Activated gamma-delta T cell treated with anti-CD3 and anti-CD28 coated beads, Interleukin-2, amount 50 U/mL, for 16 hours (primary cell): ENCODE data around the gene NES.

Experiments
- DNase-seq: peaks from one replicate; pipeline ENCODE4 v3.0.0-alpha.2; 2020; ENCODE audit warnings: low read depth

The NES gene, protein sequence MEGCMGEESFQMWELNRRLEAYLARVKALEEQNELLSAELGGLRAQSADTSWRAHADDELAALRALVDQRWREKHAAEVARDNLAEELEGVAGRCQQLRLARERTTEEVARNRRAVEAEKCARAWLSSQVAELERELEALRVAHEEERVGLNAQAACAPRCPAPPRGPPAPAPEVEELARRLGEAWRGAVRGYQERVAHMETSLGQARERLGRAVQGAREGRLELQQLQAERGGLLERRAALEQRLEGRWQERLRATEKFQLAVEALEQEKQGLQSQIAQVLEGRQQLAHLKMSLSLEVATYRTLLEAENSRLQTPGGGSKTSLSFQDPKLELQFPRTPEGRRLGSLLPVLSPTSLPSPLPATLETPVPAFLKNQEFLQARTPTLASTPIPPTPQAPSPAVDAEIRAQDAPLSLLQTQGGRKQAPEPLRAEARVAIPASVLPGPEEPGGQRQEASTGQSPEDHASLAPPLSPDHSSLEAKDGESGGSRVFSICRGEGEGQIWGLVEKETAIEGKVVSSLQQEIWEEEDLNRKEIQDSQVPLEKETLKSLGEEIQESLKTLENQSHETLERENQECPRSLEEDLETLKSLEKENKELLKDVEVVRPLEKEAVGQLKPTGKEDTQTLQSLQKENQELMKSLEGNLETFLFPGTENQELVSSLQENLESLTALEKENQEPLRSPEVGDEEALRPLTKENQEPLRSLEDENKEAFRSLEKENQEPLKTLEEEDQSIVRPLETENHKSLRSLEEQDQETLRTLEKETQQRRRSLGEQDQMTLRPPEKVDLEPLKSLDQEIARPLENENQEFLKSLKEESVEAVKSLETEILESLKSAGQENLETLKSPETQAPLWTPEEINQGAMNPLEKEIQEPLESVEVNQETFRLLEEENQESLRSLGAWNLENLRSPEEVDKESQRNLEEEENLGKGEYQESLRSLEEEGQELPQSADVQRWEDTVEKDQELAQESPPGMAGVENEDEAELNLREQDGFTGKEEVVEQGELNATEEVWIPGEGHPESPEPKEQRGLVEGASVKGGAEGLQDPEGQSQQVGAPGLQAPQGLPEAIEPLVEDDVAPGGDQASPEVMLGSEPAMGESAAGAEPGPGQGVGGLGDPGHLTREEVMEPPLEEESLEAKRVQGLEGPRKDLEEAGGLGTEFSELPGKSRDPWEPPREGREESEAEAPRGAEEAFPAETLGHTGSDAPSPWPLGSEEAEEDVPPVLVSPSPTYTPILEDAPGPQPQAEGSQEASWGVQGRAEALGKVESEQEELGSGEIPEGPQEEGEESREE (N-terminal part only)

DNA sequence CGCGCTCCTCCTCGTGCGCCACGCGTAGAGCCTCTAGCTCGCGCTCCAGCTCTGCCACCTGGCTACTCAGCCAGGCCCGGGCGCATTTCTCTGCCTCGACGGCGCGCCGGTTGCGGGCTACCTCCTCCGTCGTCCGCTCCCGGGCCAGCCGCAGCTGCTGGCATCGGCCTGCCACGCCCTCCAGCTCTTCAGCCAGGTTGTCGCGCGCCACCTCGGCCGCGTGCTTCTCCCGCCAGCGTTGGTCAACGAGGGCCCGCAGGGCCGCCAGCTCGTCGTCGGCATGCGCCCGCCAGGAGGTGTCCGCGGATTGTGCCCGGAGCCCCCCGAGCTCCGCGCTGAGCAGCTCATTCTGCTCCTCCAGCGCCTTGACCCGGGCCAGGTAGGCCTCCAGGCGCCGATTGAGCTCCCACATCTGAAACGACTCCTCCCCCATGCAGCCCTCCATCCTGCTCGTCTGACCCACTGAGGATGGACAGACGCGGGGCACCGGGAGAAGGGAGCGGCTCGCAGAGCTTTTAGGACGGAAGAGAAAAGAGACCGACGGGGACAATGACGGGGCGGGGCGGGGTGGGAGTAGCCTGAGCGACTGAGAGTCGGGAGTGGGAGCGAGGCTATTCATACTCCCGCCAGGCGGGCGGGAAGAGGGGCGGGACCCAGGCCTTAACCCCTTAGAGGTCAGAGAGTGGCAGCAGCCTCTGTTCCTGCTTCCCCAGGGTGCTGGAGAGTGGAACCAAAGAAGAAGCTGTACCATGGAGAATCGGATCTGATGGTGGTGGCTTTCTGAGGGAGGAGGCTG lies at the start of gene NES:
Gene NES, minus strand, starts transcription at position 588 of the 796 bp plus-strand sequence. Its CDS starts 143 bp downstream, at position 445.
- DNase-seq, result no peak

DNA sequence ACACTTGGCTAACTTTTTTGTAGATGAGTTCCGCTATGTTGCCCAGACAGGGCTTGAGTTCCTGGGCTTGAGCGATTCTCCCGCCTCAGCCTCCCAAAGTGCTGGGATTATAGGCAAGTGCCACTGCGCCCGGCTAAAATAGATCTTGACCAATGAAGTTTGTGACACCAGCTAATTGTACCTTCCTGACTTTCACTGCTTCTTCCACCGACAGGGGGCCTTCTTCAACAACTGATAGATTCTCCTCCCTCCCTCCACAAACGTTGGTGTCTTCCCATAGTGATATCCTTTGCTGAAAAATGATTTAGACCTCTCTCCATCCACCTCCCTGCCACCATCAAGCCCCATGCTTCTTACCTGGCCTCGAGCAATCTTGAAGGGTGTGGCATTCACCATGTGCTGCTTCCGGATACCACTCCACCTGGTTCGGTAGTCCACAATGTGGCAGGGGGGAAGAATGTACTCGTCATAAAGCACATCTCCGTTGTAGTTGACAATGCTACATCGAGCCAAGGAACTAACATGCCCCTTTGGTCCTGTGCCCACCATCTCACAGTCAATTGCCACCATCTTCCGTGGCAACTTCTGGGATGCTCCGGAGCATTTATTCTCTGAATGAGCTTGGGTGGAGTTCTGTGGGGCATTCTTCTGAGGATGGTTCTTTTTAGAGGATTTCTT lies 49.5 kb upstream of the NES start:
- DNase-seq, result no peak

DNA sequence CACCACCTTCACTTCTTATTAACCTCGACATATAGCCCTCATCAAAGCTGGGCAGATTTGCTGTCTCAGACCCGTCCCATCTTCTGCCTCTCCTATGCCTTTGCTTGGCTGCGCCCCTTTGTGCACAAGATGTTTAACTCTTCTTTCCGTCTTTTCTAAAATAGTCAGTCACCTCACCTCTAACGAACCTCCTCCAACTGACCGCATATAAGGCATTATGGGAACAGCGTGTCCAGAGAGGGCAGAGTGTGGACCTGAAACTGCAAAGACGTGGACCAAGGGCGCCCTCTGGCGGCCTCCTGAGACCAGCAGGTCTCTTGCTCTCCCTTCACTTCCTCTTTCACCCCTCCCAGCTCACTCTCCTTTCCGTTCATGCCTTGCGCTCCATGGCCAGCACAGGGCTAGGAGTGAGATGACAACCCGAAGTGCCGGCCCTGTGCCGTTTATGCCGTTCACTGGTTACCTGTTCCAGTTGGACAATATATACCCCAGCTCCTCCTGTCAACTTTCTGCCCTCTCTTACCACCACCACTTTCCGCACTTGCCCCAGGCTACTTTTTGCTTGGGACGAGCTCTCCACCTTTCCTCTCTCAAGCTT lies 48.6 kb upstream of the NES start:
- peak; percentile 73 for DNase-seq

DNA sequence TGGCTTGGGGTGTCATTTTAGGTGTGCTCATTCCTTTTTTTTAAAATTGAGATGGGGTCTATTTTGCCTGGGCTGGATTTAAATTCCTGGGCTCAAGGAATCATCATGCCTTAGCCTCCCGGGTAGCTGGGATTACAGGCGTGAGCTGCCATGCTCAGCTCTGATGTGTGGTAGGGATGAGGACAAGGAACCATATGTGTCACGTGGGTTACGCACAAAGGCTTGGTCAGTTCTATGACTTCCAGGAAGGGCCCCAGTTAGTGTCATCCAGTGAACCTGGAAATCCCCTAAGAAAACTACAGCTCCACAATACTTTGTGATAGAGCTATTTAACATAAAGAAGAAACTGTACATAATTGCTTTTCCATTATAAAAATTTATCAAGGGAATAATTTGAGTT lies 44.3 kb upstream of the NES start:
- DNase-seq, result no peak

DNA sequence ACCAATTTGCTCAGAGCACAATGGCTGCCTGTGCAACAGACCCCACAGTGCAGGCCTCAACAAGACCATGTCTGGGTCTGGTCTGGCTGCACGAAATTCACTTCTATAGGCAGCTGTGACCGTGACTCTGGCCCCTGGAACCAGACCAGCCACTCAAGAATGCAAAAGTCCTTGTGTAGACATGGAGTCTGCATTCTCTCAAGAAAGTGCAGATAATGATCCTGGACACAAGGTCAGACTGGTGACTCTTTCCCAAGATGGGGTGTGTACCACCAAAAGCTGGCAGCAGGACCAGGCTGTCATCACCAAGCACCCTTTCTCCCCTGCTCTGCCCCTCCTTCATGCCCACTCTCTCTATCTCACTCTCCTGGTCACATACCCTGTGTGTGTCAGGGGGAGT lies 43.9 kb upstream of the NES start:
- no peak for DNase-seq

DNA sequence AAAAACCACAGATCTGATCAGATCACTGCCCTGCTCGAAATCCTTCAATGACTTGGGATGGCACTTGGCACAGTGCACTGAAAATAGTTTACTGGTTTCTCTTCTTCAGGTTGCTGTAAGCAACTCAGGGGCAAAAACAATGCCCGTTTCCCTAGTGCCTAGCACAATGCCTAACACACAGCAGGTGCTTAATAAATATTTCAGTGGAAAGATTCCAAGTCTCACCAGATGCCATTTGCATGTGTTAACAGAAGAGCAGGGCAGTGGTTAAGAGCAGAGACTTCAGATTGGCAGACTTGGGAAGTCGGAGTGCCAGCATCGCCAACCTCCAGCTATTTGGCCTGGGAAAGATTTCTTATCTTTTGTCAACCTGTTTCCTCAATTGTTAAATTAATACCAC lies 40.1 kb upstream of the NES start:
- no peak for DNase-seq

DNA sequence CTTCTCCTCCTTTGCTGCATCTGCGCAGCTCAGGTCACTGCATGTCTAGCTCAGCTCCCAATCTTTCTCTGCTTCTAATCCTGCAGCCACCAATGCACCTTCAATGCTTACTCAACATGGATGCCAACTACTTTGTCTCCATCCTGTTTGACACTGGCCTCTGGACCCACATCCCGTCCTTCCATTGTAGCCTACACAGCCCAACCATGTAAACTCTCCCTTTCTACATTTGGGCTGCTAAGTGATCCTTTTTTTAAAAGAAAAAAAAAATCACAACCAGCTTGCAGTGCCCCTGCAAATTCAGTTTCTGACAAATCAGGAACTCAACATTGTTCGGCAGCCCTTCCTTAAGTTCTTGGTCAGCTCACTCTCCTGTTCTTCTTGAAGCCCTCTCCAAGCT lies 37.6 kb upstream of the NES start:
- DNase-seq, result no peak

DNA sequence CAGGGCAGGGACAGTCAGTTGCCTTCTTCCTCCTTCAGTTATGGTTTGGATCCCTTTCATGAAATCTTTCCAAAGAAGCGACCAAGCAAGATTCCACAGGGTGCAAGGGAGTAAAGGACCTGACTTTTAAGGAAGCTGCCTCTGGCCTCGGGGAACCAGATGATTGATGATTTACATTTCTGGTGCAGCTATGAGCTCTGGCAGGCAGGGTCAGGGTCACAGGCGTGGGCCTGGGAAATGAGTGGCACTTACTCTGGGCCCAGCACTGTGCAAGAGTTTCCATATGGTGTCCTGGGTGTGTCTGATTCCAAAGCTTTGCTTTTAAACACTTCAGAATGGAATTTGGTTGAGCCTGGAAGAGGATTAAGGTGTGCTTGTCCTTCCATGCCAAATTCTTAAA lies 35.4 kb upstream of the NES start:
- no peak for DNase-seq

DNA sequence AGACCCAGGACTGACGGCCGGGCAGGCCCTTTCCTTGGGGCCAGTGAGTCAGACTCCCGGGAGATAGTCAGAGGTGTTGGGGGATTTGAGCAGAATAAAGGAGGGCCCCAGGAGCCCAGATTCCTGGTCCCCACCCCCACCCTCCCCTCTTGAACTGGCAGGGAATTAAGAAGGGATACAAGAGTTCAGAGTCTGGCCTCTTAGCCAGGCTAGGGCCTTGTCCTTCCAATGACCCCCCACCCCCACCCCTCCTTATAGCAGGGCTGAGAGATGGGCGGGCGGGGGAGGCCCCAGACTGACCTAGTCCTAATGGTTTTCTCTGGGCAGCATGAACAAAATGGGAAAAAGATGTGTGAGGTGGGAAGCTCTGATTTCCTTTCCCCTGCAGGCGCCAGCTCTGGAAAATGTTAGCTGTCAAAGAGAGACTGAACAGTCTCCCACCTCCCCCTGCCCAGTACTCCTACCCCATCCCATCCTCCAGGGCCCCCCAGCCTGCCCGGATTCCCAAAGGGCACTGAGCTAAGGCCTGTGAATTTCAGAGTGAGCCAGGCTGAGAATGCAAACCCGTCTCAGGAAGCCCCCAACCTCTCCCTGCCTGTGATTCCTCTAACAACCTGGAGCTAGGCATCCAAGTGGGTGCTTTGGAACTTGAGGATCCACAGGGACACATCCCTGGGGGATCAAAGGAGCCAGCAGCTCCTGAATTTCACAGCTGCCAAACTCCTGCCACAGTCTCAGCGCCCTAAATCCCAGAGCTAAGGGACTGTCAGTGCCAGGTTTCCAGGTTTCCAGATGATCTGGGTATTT lies 34.0 kb upstream of the NES start:
- DNase-seq, result no peak

DNA sequence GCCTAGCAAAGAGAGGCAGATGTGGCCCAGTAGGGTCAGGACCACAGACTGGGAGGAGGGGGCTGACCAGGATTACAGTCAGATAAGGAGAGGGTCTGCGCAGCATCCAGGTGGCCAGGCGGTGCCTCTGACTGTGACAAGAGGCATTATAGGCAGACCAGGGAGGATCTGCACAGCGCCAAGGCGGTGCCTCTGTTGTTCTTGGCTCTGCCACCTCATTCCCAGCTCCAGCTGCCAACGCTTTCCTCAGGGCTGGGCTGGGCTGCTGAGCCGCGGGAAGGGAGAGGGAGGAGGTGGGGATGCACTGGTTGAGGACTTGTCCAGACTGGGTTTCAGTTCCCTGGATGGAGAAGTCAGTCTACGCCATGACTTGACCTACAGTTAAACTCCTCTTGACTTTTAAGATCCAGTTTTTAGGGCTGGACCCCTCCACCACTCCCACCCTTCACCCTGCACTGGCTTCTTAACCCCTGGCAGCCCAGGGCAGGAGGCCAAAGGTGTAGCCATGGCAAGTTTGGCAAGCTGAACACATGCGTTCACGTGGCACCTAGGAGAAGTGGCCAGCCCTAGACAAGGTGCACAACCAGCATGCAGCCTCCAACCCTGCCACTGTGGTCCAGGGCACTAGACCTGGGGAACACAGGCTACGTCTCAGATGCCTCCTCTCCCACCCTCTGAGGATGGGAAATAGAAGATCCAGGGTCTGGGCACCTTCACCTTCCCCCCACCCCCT lies 32.7 kb upstream of the NES start:
- DNase-seq, result no peak

DNA sequence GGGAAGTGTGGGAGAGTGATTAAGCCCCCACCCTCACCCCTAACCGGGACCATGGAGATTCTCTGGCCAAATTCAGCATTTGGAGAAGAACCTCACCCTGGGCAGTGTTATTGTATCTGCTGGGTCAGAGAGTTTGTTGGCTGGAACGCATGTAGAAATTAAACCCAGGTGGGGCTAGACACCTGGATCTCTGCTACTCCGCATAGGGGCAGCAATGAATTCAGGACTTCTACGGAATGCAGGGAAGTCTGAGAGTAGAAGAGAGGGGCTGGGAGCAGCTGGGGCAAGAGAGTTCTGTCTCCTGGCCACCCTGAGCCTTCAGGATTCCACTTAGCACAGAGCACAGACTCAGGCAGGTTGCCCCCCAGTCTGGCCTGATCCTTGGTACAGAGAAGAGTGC lies 31.8 kb upstream of the NES start:
- no peak for DNase-seq

DNA sequence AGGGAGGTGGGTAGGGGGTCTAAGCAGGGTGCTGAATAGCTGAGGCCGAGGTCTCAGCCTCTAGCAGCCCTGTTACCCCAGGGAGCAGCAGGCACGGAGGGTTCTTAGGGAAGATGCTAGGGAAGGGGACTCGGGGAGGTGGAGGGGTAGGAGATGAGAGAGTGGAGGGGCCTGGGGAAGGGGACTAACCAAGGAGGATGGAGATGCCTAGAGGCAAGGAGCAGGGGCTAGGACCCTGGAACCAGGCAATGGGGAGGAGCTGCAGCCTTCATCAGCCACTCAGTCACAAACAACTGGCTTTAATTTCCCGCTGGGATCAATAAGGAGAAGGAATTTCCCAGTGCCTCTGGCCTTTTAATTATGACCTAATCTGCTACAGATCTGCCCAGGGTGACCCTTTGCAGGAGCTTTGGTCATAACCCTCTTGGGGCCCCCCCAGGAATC lies 31.0 kb upstream of the NES start:
- no peak for DNase-seq

DNA sequence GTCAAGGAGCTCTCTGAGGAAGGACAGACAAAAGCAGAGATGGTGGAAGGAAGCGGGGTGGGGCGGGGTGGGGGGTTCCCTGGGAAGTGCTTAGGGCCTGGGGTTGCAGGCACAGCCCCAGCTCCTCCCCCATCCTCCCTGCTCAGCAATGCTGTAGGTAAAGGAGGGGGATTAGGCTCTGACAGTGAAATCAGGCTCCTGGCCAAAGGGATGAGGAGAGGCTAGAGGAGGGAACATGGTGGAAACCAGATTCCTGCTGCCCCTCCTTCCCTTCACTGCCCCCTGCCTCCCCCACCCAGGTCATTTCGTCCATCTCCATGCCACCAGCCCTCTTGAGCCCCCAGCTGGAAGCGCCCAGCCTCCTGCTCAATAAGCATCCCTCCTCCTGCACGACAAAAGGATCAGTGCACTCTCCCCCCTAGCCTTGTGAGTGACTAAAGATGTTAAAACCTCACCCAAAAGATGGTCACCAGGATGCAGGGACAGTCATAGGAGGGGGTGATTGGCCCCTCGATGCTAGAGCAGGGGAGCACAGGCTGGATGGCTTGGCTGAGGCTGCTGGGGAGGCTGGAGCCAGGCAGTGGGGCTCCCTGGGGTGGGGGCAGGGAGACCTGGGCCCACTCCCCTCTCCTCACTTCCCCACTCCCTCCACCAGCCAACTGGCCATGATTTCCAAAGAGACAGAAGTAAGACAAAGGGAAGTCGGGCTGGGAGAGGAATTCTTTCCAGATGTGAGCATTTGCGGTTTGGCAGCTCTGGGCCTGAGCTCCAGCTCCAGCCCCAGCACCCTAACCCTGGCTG lies 30.4 kb upstream of the NES start:
- DNase-seq, result no peak

DNA sequence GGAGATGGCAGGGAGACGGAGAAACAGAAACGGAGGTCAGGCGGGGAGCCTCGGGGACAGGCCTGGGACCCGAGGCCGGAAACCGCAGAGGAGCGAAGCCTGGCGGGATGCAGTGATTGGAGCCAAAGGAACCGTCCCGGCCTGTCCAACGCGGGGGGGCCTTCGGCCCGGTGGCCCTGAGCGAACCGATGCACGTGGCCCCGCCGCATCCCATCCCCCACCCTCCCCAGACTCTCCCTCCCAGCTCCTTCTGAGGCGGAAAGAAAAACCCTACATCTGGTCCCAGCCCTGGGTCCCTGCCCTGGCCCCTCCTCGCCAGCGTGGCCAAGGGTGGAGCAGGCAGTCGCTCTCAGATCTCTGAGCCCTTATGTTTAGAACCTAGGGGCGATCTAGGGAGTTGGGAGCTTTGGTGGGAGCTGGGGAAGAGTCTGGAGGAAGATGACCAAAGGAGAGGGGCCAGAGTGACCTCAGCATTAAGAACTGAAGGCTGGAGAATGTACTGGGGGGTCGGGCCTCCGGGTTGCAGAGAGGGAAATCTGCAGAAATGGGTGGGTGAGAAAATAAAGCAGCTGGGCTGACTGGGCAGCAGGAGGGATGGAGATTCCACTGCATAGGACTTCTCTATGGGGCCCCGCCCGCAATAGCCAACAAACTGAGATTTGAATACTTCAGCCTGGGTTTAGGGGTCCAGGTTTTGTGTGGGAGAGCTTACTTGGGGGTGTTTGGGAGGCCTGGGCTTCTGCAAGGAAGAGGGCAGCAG lies 29.6 kb upstream of the NES start:
- no peak for DNase-seq

DNA sequence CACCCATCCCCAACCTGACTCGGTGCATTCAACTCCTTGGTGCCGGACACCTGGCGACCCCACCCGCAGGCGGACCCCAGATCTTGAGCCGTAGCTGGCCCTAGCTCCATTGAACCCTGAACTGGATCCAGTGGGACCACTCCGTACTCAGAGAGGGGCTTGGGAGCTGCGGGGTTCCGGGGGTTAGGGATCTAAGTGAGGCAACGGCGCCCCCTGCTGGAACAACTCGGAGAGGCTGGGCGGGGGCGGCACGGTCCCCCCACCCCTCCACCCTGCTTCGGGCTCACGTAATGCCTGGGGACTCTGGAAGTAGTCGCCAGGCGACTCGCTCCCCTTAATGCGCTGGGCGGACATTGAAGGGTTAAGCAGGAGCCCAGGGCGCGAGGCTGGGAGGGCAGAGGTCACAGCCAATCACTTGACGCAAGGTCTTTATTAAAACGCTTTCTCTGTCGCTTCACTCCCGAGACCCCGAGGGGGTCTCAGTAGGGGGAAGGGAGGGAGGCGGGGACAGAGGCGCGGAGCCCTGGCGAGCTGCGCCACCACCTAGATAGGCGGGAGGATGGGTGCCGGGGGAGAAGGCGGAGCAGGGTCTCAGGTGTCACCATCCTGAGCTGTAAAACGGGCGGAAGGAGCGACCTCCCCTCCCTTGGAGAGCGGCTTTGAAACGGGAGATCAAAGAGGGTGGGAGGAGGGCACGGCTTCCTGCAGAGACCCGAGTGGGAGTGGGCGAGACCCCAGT lies 28.9 kb upstream of the NES start:
- DNase-seq, result peak; percentile 45

DNA sequence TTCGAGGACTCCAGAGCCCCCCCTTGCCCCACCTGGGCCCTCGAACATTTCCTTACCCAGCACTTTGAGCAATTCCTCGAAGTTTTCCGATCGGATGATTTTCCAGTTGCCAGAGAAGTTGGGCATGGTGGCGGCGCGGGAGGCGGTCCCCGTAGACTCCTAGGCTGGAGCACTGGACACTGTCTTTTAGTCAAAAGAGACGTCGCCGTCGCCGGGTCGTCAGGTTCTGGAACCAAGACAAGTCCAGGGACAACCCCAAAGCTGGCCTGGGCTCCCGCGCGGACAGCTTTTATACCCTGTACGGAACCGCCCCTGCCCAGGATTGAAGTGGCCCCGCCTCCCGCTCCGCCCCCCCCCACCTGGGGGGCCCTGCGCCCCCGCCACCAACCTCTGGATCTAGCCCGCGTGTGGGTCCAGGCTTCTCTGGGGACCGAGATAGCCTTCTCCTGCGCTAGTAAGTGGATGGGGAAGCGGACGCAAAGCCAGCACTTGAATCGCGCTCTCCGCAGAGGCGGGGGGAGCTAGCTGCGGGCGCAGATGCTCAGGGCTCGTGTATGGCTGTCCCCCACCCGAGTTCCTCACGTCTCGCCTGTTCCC lies 28.2 kb upstream of the NES start, which contains the start of gene CRABP2:
Gene CRABP2, minus strand, starts transcription at position 263 of the 597 bp plus-strand sequence. Its CDS starts 137 bp downstream, at position 126.
- DNase-seq, result no peak
